OCI-LY3 (cell line): Measurements from ENCODE around the gene ROBO2.

ENCODE experiments used
- EZH2phosphoT487 ChIP-seq: fragments of 200-600 bp; shearing (Covaris generic); IDR thresholded peaks from 2 replicates; pipeline ENCODE4 v1.6.1; 2018; ENCODE audit warnings: antibody characterized with exemption, mixed run types, low read depth
- TF ChIP-seq, protein P1 (sequence below): fragments of 200-600, 300-600 bp; sonication (generic); IDR thresholded peaks from 2 replicates; pipeline ENCODE4 v1.5.1; 2014; ENCODE audit warnings: antibody characterized with exemption, low read length, low read depth

DNA sequence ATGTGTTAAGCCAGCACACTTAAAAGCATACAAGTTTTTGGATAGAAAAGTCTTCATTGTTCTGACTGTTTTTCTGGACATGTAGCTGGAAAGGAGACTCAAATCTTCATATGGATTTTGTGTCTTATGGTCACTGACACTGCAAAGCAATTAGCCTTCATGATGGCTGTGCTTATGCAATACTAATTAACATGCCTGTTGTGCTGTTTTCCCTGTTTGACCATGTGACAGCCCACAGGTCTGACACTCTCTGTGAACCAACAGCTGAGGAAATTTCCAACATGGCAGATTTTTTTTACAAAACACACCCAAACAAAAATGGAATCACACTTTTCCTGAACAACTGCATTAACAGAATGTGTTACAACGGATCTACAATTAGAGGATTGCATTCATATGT lies 248.4 kb downstream of the ROBO2 start:
- TF ChIP-seq, protein P1, sequence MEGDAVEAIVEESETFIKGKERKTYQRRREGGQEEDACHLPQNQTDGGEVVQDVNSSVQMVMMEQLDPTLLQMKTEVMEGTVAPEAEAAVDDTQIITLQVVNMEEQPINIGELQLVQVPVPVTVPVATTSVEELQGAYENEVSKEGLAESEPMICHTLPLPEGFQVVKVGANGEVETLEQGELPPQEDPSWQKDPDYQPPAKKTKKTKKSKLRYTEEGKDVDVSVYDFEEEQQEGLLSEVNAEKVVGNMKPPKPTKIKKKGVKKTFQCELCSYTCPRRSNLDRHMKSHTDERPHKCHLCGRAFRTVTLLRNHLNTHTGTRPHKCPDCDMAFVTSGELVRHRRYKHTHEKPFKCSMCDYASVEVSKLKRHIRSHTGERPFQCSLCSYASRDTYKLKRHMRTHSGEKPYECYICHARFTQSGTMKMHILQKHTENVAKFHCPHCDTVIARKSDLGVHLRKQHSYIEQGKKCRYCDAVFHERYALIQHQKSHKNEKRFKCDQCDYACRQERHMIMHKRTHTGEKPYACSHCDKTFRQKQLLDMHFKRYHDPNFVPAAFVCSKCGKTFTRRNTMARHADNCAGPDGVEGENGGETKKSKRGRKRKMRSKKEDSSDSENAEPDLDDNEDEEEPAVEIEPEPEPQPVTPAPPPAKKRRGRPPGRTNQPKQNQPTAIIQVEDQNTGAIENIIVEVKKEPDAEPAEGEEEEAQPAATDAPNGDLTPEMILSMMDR = no peak
- no peak for TF ChIP-seq EZH2phosphoT487
